Cardiac fibroblast (primary cell): ENCODE data around the gene BTBD1.

Experiments used
- DNase-seq, 2 donors: peaks; one replicate each; pipeline versions ENCODE4 v3.0.0 to v3.0.0-alpha.2; 2010; ENCODE audit warnings: low read depth in 2 of 2
- H3K4me3 ChIP-seq, 2 donors: replicated peaks in 1 of 2; 1 replicate in 1 of 2; 2 replicates in 1 of 2; pipeline ENCODE4 v1.5.1; 2011; ENCODE audit warnings: low read depth in 2 of 2, low read length in 2 of 2, mild to moderate bottlenecking in 2 of 2, moderate library complexity in 1 of 2
- CTCF ChIP-seq: IDR thresholded peaks from one replicate; pipeline ENCODE4 v1.5.1; 2011; ENCODE audit warnings: low read depth, mild to moderate bottlenecking, low read length, inconsistent platforms

The BTBD1 gene

GRCh38 chr15:83066734-83067637 is at the start of gene BTBD1:
BTBD1 (minus strand) TSS chr15:83067252; CDS start chr15:83067151, 101 bp downstream.
- TF ChIP-seq CTCF: no peak
- peak within 1 kb of the TSS; percentile 63 to 81 for H3K4me3 ChIP-seq
- peak; percentile 97 to 98 for DNase-seq

GRCh38 chr15:83115831-83116565 is 48.9 kb upstream of the BTBD1 start:
- H3K4me3 ChIP-seq: no peak overlapping the region
- no peak for DNase-seq
- no peak for TF ChIP-seq CTCF

- H3K4me3 ChIP-seq: no peak overlapping the region
- no peak for TF ChIP-seq CTCF
- DNase-seq: no peak
These were observed 48.4 kb upstream of the BTBD1 start for GRCh38 chr15:83115410-83115809.

GRCh38 chr15:83114856-83115255 is 47.8 kb upstream of the BTBD1 start:
- DNase-seq: no peak
- no peak for TF ChIP-seq CTCF
- H3K4me3 ChIP-seq: no peak overlapping the region

GRCh38 chr15:83113881-83114674 is 47.0 kb upstream of the BTBD1 start:
- no peak overlapping the region for H3K4me3 ChIP-seq
- no peak for TF ChIP-seq CTCF
- no peak for DNase-seq

GRCh38 chr15:83112956-83113299 is 45.9 kb upstream of the BTBD1 start:
- TF ChIP-seq CTCF: no peak
- no peak overlapping the region for H3K4me3 ChIP-seq
- no peak for DNase-seq
